H9 (cell line): Measurements from ENCODE around the gene USP6NL. TPM values are rescaled to one million over a fixed set of nuclear protein-coding genes. Genes with fewer than 3 reads are reported as not detected.

ENCODE experiments used
- DNase-seq: peaks from one replicate; pipeline ENCODE4 v3.0.0-alpha.2; 2017
- H2AFZ ChIP-seq: one replicate; pipeline ENCODE4 v1.6.1; 2013; ENCODE audit warnings: mild to moderate bottlenecking, low read length, control low read depth, moderate library complexity
- H2AK5ac ChIP-seq: 2 replicates; pipeline ENCODE4 v1.6.1; 2013; ENCODE audit warnings: low read length, control low read depth, mixed read lengths; ENCODE audit not compliant: insufficient read length
- H2BK120ac ChIP-seq: one replicate; pipeline ENCODE4 v1.6.1; 2013; ENCODE audit warnings: low read depth, mild to moderate bottlenecking, low read length, control low read depth, inconsistent platforms; ENCODE audit not compliant: poor library complexity, severe bottlenecking
- H2BK12ac ChIP-seq: 2 replicates; pipeline ENCODE4 v1.6.1; 2013; ENCODE audit warnings: low read length, control low read depth, mixed read lengths, low read depth; ENCODE audit not compliant: insufficient read length
- H2BK15ac ChIP-seq: 2 replicates; pipeline ENCODE4 v1.6.1; 2013; ENCODE audit warnings: low read depth, low read length, control low read depth
- H2BK20ac ChIP-seq: one replicate; pipeline ENCODE4 v1.6.1; 2013; ENCODE audit warnings: low read depth, mild to moderate bottlenecking, low read length, control low read depth, inconsistent platforms; ENCODE audit not compliant: poor library complexity, severe bottlenecking
- H2BK5ac ChIP-seq: 2 replicates; pipeline ENCODE4 v1.6.1; 2013; ENCODE audit warnings: low read length, control low read depth, mixed read lengths; ENCODE audit not compliant: insufficient read length
- H3K14ac ChIP-seq: 2 replicates; pipeline ENCODE4 v1.6.1; 2013; ENCODE audit warnings: low read length, control low read depth; ENCODE audit not compliant: insufficient read depth
- H3K18ac ChIP-seq: 2 replicates; pipeline ENCODE4 v1.6.1; 2013; ENCODE audit warnings: low read depth, mild to moderate bottlenecking, mixed read lengths, low read length, control low read depth; ENCODE audit not compliant: insufficient read length
- H3K23ac ChIP-seq: 2 replicates; pipeline ENCODE4 v1.6.1; 2013; ENCODE audit warnings: low read length, control low read depth, mixed read lengths, low read depth; ENCODE audit not compliant: insufficient read length
- H3K23me2 ChIP-seq: 2 replicates; pipeline ENCODE4 v1.6.1; 2013; ENCODE audit warnings: low read depth, mild to moderate bottlenecking, mixed read lengths, low read length, control low read depth; ENCODE audit not compliant: insufficient read length, poor library complexity, severe bottlenecking
- H3K27ac ChIP-seq: 2 replicates; pipeline ENCODE4 v1.5.1; 2013; ENCODE audit warnings: low read length, control low read depth, mixed read lengths, low read depth; ENCODE audit not compliant: insufficient read length
- H3K27me3 ChIP-seq: 2 replicates; pipeline ENCODE4 v1.6.1; 2013; ENCODE audit warnings: low read length, control low read depth, inconsistent platforms; ENCODE audit not compliant: insufficient read depth
- H3K4ac ChIP-seq: 2 replicates; pipeline ENCODE4 v1.6.1; 2013; ENCODE audit warnings: low read depth, mild to moderate bottlenecking, control low read depth, inconsistent platforms, low read length, moderate library complexity
- H3K4me1 ChIP-seq: 2 replicates; pipeline ENCODE4 v1.6.1; 2013; ENCODE audit warnings: low read length, control low read depth, inconsistent platforms; ENCODE audit not compliant: insufficient read depth
- H3K4me2 ChIP-seq: 2 replicates; pipeline ENCODE4 v1.6.1; 2013; ENCODE audit warnings: low read length, control low read depth, mixed read lengths; ENCODE audit not compliant: insufficient read length, insufficient read depth
- H3K56ac ChIP-seq: 2 replicates; pipeline ENCODE4 v1.6.1; 2013; ENCODE audit warnings: low read depth, mild to moderate bottlenecking, mixed read lengths, low read length, control low read depth; ENCODE audit not compliant: insufficient read length
- H3K79me1 ChIP-seq: 2 replicates; pipeline ENCODE4 v1.6.1; 2013; ENCODE audit warnings: low read depth, mild to moderate bottlenecking, moderate library complexity, low read length, control low read depth, inconsistent platforms; ENCODE audit not compliant: insufficient read depth, poor library complexity, severe bottlenecking
- H3K79me2 ChIP-seq: 2 replicates; pipeline ENCODE4 v1.6.1; 2013; ENCODE audit warnings: low read length, control low read depth, inconsistent platforms; ENCODE audit not compliant: insufficient read depth
- H3K9ac ChIP-seq: 2 replicates; pipeline ENCODE4 v1.6.1; 2013; ENCODE audit warnings: low read length, control low read depth, mixed read lengths; ENCODE audit not compliant: insufficient read length; ENCODE audit errors: extremely low read depth
- H3K9me3 ChIP-seq: one replicate; pipeline ENCODE4 v1.6.1; 2013; ENCODE audit warnings: low read depth, low read length, inconsistent platforms; ENCODE audit not compliant: control insufficient read depth
- H3T11ph ChIP-seq: one replicate; pipeline ENCODE4 v1.6.1; 2013; ENCODE audit warnings: mild to moderate bottlenecking, low read length, control low read depth, inconsistent platforms
- H4K20me1 ChIP-seq: one replicate; pipeline ENCODE4 v1.6.1; 2013; ENCODE audit not compliant: control insufficient read depth, insufficient read length, insufficient read depth
- H4K5ac ChIP-seq: 2 replicates; pipeline ENCODE4 v1.6.1; 2013; ENCODE audit warnings: low read depth, mild to moderate bottlenecking, mixed read lengths, low read length, control low read depth; ENCODE audit not compliant: insufficient read length
- H4K8ac ChIP-seq: replicated peaks from 2 replicates; pipeline ENCODE4 v1.6.1; 2013; ENCODE audit warnings: low read length, control low read depth, mixed read lengths, low read depth; ENCODE audit not compliant: insufficient read length
- H4K91ac ChIP-seq: 2 replicates; pipeline ENCODE4 v1.6.1; 2013; ENCODE audit warnings: low read depth, mild to moderate bottlenecking, moderate library complexity, mixed read lengths, low read length, control low read depth; ENCODE audit not compliant: insufficient read length
- H3K27ac Mint-ChIP-seq, 3 experiments: 2 replicates in 2 of 3; 3 replicates in 1 of 3; pipeline ENCODE4 v1.8.0; 2020 to 2021; ENCODE audit warnings: mixed read lengths in 3 of 3, mild to moderate bottlenecking in 1 of 3, moderate library complexity in 1 of 3
- H3K27me3 Mint-ChIP-seq: 2 replicates; pipeline ENCODE4 v1.8.0; 2021; ENCODE audit warnings: low read depth, mild to moderate bottlenecking, moderate library complexity, mixed read lengths
- H3K36me3 Mint-ChIP-seq, 3 experiments: 2 replicates in 2 of 3; 3 replicates in 1 of 3; pipeline ENCODE4 v1.8.0; 2020 to 2021; ENCODE audit warnings: low read depth in 3 of 3, mixed read lengths in 3 of 3; ENCODE audit not compliant: insufficient read depth in 1 of 3
- H3K4me1 Mint-ChIP-seq, 2 experiments: 2 replicates each; pipeline ENCODE4 v1.8.0; 2020; ENCODE audit warnings: mixed read lengths in 2 of 2
- H3K4me3 Mint-ChIP-seq, 2 experiments: 2 replicates in 1 of 2; 3 replicates in 1 of 2; pipeline ENCODE4 v1.8.0; 2020 to 2021; ENCODE audit warnings: mild to moderate bottlenecking in 2 of 2, mixed read lengths in 2 of 2, moderate library complexity in 1 of 2
- H3K9me3 Mint-ChIP-seq, 2 experiments: 2 replicates in 1 of 2; 3 replicates in 1 of 2; pipeline ENCODE4 v1.8.0; 2020; ENCODE audit warnings: mild to moderate bottlenecking in 2 of 2, mixed read lengths in 2 of 2, moderate library complexity in 1 of 2
- WGBS: extraction: QIAGEN DNeasy Blood & Tissue Kit; methylation state at CpG from one replicate; pipeline ENCODE4 v1.1.7; 2013; ENCODE audit warnings: missing lambda C conversion rate, low lambda C conversion rate, mixed read lengths; ENCODE audit not compliant: insufficient read length; ENCODE audit errors: extremely low coverage; 5-methylcytosine and 5-hydroxymethylcytosine counted together
- total RNA-seq: library from RNA; stranded (reverse); gene quantifications from 2 replicates; pipeline ENCODE4 v1.2.1, GENCODE V29; 2021
- TF ChIP-seq, protein P1 (sequence below): fragments of 200-600 bp; sonication (generic); conservative IDR thresholded peaks from 3 replicates; pipeline ENCODE4 v1.8.0; 2021; ENCODE audit warnings: antibody characterized with exemption, mild to moderate bottlenecking

USP6NL gene
- total RNA-seq, 1 experiment from 2014 or later, result 28.3 TPM

DNA sequence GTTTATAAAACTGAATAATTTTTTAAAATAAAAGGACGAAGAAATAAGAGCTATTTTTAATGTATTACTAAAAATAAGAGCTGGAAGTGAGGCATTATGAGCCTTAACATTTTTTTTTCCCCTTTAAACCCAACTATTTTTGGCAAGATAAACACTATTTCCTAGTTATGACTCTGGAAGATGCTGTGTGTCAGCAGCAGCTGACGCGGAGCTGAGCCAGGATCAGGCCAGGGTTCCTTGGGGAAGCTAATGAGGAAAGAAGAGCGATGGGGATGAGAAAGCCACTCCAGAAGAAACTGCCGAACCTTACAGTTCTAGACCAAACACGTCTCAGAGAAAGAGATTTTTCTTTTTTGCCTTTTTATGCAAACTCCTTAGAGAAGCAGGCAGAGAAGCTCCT, 85.9 kb downstream of the USP6NL start:
- Mint-ChIP-seq H3K27me3 (no peaks in the 10 kb centered on the region), H3K4me3 (no peak overlapping the region), H3K27ac (no peak overlapping the region), H3K4me1 (peaks cover 3 to 6% of the 10 kb centered on the region in 2 experiments), H3K36me3 (peaks cover 3 to 10% (median 5%) of the 10 kb centered on the region in 3 experiments; a peak in 5 of 7 replicates), H3K9me3 (no peaks in the 10 kb centered on the region)
- no peak overlapping the region for H4K5ac ChIP-seq
- TF ChIP-seq, protein P1, sequence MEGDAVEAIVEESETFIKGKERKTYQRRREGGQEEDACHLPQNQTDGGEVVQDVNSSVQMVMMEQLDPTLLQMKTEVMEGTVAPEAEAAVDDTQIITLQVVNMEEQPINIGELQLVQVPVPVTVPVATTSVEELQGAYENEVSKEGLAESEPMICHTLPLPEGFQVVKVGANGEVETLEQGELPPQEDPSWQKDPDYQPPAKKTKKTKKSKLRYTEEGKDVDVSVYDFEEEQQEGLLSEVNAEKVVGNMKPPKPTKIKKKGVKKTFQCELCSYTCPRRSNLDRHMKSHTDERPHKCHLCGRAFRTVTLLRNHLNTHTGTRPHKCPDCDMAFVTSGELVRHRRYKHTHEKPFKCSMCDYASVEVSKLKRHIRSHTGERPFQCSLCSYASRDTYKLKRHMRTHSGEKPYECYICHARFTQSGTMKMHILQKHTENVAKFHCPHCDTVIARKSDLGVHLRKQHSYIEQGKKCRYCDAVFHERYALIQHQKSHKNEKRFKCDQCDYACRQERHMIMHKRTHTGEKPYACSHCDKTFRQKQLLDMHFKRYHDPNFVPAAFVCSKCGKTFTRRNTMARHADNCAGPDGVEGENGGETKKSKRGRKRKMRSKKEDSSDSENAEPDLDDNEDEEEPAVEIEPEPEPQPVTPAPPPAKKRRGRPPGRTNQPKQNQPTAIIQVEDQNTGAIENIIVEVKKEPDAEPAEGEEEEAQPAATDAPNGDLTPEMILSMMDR, result no peak
- no peak overlapping the region for H2BK15ac ChIP-seq
- H3K27me3 ChIP-seq, result no peaks in the 10 kb centered on the region
- no peak overlapping the region for H2AK5ac ChIP-seq
- WGBS, result no CpG with 5 or more reads among the region's 6 CpGs
- H2BK5ac ChIP-seq, result no peak overlapping the region
- no peak overlapping the region for H2AFZ ChIP-seq
- H2BK12ac ChIP-seq, result no peak overlapping the region
- no peak overlapping the region for H3T11ph ChIP-seq
- peaks cover 5% of the 10 kb centered on the region; the same call in 1 of the 2 replicates for H3K79me2 ChIP-seq
- H3K56ac ChIP-seq, result no peak overlapping the region
- H3K4ac ChIP-seq, result no peak overlapping the region
- no peak overlapping the region for H3K4me2 ChIP-seq
- H3K79me1 ChIP-seq, result peaks cover 5% of the 10 kb centered on the region
- H3K27ac ChIP-seq, result no peak overlapping the region
- H3K4me1 ChIP-seq, result peaks cover 3% of the 10 kb centered on the region; the same call in 1 of the 2 replicates
- no peak overlapping the region for H3K18ac ChIP-seq
- no peak overlapping the region for H4K91ac ChIP-seq
- no peak for DNase-seq
- no peak overlapping the region for H2BK120ac ChIP-seq
- H2BK20ac ChIP-seq, result no peak overlapping the region
- H3K23me2 ChIP-seq, result no peaks in the 10 kb centered on the region
- H3K14ac ChIP-seq, result no peak overlapping the region
- no peak overlapping the region for H3K23ac ChIP-seq
- no peaks in the 10 kb centered on the region for H3K9me3 ChIP-seq
- no peak overlapping the region for H3K9ac ChIP-seq
- no peak overlapping the region for H4K8ac ChIP-seq
- H4K20me1 ChIP-seq, result no peaks in the 10 kb centered on the region
